ENCODE measurements around the gene SLC17A6. TPM values are rescaled to one million over a fixed set of nuclear protein-coding genes. Genes with fewer than 3 reads are reported as not detected.

The SLC17A6 gene
- total RNA-seq, 4 donors from 2014 or later = not detected

DNA sequence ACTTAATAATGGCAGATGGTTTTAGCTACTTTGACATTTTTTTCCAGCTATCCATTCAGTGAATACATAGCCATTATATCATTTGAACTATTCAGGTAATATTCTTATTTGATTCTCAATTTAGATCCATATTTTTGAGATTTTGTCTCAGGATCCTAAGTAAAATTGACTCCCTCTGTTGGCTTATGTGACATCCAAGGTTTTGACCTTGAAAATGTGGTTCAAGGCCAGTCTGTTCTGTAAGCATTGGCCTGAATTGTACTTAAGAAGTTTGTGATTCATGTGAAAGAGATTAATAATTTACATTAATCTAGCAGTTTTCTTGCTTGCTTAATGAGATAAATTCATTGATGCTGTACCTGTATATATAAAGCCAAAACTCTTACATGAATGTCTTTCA, 1.6 kb upstream of the SLC17A6 start:
- no peak for ATAC-seq
- Histone ChIP-seq H3K9me3 (no peaks in the 10 kb centered on the region), H3K27me3 (peaks cover 59% of the 10 kb centered on the region), H3K4me1 (no peaks in the 10 kb centered on the region), H3K36me3 (no peaks in the 10 kb centered on the region), H3K27ac (no peak overlapping the region), H3K4me3 (no peak overlapping the region)
- TF ChIP-seq POLR2AphosphoS5 (IDR thresholded peaks at IDR 0.05) (no peak), POLR2A (IDR thresholded peaks at IDR 0.05) (no peak), EP300 (IDR thresholded peaks at IDR 0.05) (no peak)
- TF ChIP-seq, protein P1, sequence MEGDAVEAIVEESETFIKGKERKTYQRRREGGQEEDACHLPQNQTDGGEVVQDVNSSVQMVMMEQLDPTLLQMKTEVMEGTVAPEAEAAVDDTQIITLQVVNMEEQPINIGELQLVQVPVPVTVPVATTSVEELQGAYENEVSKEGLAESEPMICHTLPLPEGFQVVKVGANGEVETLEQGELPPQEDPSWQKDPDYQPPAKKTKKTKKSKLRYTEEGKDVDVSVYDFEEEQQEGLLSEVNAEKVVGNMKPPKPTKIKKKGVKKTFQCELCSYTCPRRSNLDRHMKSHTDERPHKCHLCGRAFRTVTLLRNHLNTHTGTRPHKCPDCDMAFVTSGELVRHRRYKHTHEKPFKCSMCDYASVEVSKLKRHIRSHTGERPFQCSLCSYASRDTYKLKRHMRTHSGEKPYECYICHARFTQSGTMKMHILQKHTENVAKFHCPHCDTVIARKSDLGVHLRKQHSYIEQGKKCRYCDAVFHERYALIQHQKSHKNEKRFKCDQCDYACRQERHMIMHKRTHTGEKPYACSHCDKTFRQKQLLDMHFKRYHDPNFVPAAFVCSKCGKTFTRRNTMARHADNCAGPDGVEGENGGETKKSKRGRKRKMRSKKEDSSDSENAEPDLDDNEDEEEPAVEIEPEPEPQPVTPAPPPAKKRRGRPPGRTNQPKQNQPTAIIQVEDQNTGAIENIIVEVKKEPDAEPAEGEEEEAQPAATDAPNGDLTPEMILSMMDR (IDR thresholded peaks at IDR 0.05) = no peak

DNA sequence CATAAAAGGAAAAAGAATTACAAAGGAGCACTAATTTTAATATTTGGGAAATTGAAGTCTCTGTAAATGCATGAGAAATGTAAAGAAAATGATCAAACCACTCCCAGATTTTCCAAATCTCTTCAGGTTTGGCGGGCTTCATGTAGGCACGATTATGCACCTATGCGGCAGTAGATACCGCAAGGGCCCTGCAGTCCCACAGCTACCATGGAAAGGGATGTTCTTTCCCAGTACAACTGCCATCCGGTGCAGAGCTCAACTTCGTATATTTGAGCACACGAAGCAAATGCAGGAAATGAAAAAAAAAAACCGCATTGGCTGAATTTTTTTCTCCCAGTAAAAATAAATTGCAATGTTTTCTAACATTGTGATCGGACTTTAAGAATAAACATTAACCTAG, 1.4 kb downstream of the SLC17A6 start:
- peaks cover 84% of the 10 kb centered on the region for H3K27me3 ChIP-seq
- TF ChIP-seq, protein P1 (IDR thresholded peaks at IDR 0.05) = no peak
- TF ChIP-seq POLR2A (IDR thresholded peaks at IDR 0.05) (no peak), EP300 (IDR thresholded peaks at IDR 0.05) (no peak), POLR2AphosphoS5 (IDR thresholded peaks at IDR 0.05) (no peak)
- H3K36me3 ChIP-seq = no peaks in the 10 kb centered on the region
- H3K4me1 ChIP-seq = no peaks in the 10 kb centered on the region
- H3K4me3 ChIP-seq = no peak overlapping the region
- no peak overlapping the region for H3K27ac ChIP-seq
- no peak for ATAC-seq
- WGBS, 2 donors (ENCODE audit: low coverage in 1 of 2) = 6 to 9% methylated on average over 9 of the region's 9 CpGs
- no peaks in the 10 kb centered on the region for H3K9me3 ChIP-seq

DNA sequence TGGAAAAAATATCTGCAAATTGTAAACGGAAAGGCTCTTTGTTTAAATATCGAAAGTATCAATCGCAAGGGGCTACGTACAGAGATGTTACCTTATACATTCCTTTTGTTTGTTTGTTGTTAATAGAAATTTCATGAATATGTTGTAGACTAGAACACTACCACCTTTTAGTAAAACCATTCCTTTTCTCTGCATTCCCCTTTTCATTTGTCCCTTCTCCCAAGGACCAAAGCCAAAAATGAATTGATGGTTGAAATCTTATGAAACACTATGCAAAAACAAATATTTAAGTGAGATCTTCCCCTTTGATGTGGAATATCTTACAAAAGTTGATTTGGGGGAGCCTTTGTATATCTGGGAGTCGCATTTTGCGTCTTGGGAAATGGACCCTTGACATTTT, 2.1 kb downstream of the SLC17A6 start:
- 6 to 15% methylated on average over 6 of the region's 6 CpGs for WGBS, 2 donors (ENCODE audit: low coverage in 1 of 2)

DNA sequence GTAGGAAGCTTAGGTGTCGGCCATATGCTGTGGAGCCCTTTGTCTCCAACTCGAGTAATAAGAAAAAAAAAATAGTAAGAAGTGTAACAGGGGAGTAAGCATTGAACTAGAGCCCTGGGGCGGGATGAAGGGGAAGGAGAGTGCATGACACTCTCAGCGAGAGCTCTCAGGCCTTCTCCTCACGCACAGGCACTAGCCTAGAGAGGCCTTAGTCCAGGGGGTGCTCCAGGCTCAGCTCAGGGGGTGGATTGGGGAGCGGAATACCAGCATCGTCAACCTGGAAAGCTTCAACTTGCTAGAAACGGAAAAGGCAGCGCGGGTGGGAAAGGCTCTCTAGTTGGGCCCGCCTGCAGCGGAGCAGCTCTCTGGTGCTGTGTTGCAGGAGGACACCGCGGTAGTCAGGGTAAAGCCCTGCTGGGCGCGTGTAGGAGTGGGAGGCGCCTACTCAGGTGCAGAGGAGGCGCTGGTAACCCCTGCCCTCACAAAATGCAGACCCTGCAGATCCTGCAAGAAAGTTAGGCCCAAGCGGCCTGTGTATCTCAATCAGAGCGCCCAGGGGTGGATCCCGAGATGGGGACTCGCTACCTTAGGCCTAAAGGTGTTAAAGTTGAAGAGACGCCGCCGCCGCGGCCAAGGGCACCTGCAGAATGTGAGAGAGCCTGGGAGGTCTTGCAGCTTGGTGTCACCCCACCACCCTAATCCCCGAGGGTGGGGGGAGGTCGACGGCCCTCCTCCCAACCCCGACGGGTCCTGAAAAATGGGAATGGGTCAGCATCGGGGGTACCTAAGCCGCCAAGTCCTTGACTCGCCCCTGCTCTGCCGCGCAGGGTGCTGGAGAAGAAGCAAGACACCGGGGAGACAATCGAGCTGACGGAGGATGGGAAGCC, 2.8 kb downstream of the SLC17A6 start:
- TF ChIP-seq EP300 (IDR thresholded peaks at IDR 0.05) = no peak
- no peak for TF ChIP-seq POLR2A (IDR thresholded peaks at IDR 0.05)
- TF ChIP-seq, protein P1 (IDR thresholded peaks at IDR 0.05) = no peak
- TF ChIP-seq POLR2AphosphoS5 (IDR thresholded peaks at IDR 0.05) = no peak
- no peaks in the 10 kb centered on the region for H3K36me3 ChIP-seq
- no peaks in the 10 kb centered on the region for H3K9me3 ChIP-seq
- 8 to 12% methylated on average over 8 to 20 of the region's 40 CpGs for WGBS, 2 donors (ENCODE audit: low coverage in 1 of 2)
- no peak overlapping the region for H3K4me3 ChIP-seq
- H3K4me1 ChIP-seq = no peaks in the 10 kb centered on the region
- no peak for ATAC-seq
- peaks cover 80% of the 10 kb centered on the region for H3K27me3 ChIP-seq
- H3K27ac ChIP-seq = no peak overlapping the region

More for the DNA sequence above, 2.1 kb downstream of the SLC17A6 start:
- TF ChIP-seq EP300 (IDR thresholded peaks at IDR 0.05) = no peak
- peaks cover 80% of the 10 kb centered on the region for H3K27me3 ChIP-seq
- H3K4me3 ChIP-seq = no peak overlapping the region
- ATAC-seq = no peak
- H3K4me1 ChIP-seq = no peaks in the 10 kb centered on the region
- no peaks in the 10 kb centered on the region for H3K9me3 ChIP-seq
- H3K27ac ChIP-seq = no peak overlapping the region
- no peaks in the 10 kb centered on the region for H3K36me3 ChIP-seq

DNA sequence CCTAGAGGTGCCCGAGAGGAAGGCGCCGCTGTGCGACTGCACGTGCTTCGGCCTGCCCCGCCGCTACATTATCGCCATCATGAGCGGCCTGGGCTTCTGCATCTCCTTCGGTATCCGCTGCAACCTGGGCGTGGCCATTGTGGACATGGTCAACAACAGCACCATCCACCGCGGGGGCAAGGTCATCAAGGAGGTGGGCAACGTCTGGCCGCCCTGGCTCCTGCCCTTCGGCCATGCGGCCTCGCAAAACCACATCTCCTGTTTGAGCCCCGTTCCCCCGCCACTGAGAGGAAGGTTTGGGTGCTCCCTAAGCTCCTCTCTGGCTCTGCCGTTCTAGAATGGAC, 3.4 kb downstream of the SLC17A6 start:
- H3K4me1 ChIP-seq = no peaks in the 10 kb centered on the region
- TF ChIP-seq, protein P1 (IDR thresholded peaks at IDR 0.05) = no peak
- TF ChIP-seq POLR2AphosphoS5 (IDR thresholded peaks at IDR 0.05) (no peak), EP300 (IDR thresholded peaks at IDR 0.05) (no peak), POLR2A (IDR thresholded peaks at IDR 0.05) (no peak)
- H3K9me3 ChIP-seq = no peaks in the 10 kb centered on the region
- H3K27me3 ChIP-seq = peaks cover 84% of the 10 kb centered on the region
- H3K27ac ChIP-seq = no peak overlapping the region
- no peaks in the 10 kb centered on the region for H3K36me3 ChIP-seq
- ATAC-seq = no peak
- no peak overlapping the region for H3K4me3 ChIP-seq
- no CpG with 5 or more reads among the region's 23 CpGs for WGBS, 2 donors (ENCODE audit: low coverage in 1 of 2)
